Trophoblast cell (in vitro differentiated cells and primary cell): ENCODE data around the gene ARMC2.

Experiments used
- DNase-seq, 2 donors: peaks; one replicate each; pipeline ENCODE4 v3.0.0-alpha.2; 2016
- H2AFZ ChIP-seq: 2 replicates; pipeline ENCODE4 v1.6.1; 2013; ENCODE audit warnings: low read length, moderate library complexity, mild to moderate bottlenecking; ENCODE audit not compliant: insufficient read depth, poor library complexity
- H2AK5ac ChIP-seq: 2 replicates; pipeline ENCODE4 v1.6.1; 2013; ENCODE audit warnings: mild to moderate bottlenecking, low read length
- H2BK120ac ChIP-seq: 2 replicates; pipeline ENCODE4 v1.6.1; 2013; ENCODE audit warnings: low read length, mild to moderate bottlenecking, moderate library complexity; ENCODE audit not compliant: insufficient read depth, poor library complexity
- H2BK12ac ChIP-seq: 2 replicates; pipeline ENCODE4 v1.6.1; 2013; ENCODE audit warnings: mild to moderate bottlenecking, low read length, moderate library complexity
- H2BK5ac ChIP-seq: 2 replicates; pipeline ENCODE4 v1.6.1; 2013; ENCODE audit warnings: low read length, low read depth, moderate library complexity, mild to moderate bottlenecking; ENCODE audit not compliant: poor library complexity
- H3K14ac ChIP-seq: 2 replicates; pipeline ENCODE4 v1.6.1; 2013; ENCODE audit warnings: mild to moderate bottlenecking, low read length
- H3K18ac ChIP-seq: 2 replicates; pipeline ENCODE4 v1.6.1; 2013; ENCODE audit warnings: mild to moderate bottlenecking, low read length
- H3K23ac ChIP-seq: 2 replicates; pipeline ENCODE4 v1.6.1; 2013; ENCODE audit warnings: low read length
- H3K27ac ChIP-seq: 2 replicates; pipeline ENCODE4 v1.5.1; 2013; ENCODE audit warnings: low read depth, mild to moderate bottlenecking, inconsistent platforms, low read length, moderate library complexity
- H3K27me3 ChIP-seq: 2 replicates; pipeline ENCODE4 v1.6.1; 2013; ENCODE audit warnings: inconsistent platforms, mild to moderate bottlenecking, low read length, moderate library complexity; ENCODE audit not compliant: insufficient read depth
- H3K36me3 ChIP-seq, 2 experiments: 1 replicate in 1 of 2; 2 replicates in 1 of 2; pipeline ENCODE4 v1.6.1; 2013; ENCODE audit warnings: low read length in 2 of 2, mild to moderate bottlenecking in 2 of 2, moderate library complexity in 1 of 2; ENCODE audit not compliant: insufficient read depth in 2 of 2, control insufficient read depth in 1 of 2
- H3K4ac ChIP-seq: 2 replicates; pipeline ENCODE4 v1.6.1; 2013; ENCODE audit warnings: low read depth, mild to moderate bottlenecking, low read length, moderate library complexity
- H3K4me1 ChIP-seq, 2 experiments: 1 replicate in 1 of 2; 2 replicates in 1 of 2; pipeline ENCODE4 v1.6.1; 2013; ENCODE audit warnings: low read length in 2 of 2, mild to moderate bottlenecking in 2 of 2, moderate library complexity in 1 of 2; ENCODE audit not compliant: insufficient read depth in 2 of 2, control insufficient read depth in 1 of 2
- H3K4me2 ChIP-seq: 2 replicates; pipeline ENCODE4 v1.6.1; 2013; ENCODE audit warnings: inconsistent platforms, mild to moderate bottlenecking, low read length, moderate library complexity
- H3K4me3 ChIP-seq: 2 replicates; pipeline ENCODE4 v1.5.1; 2013; ENCODE audit warnings: mild to moderate bottlenecking, low read depth, low read length, inconsistent platforms
- H3K79me1 ChIP-seq: one replicate; pipeline ENCODE4 v1.6.1; 2013; ENCODE audit warnings: low read length
- H3K79me2 ChIP-seq: 2 replicates; pipeline ENCODE4 v1.6.1; 2013; ENCODE audit warnings: low read length, mild to moderate bottlenecking; ENCODE audit not compliant: control insufficient read depth, insufficient read depth, poor library complexity
- H3K9ac ChIP-seq: 2 replicates; pipeline ENCODE4 v1.6.1; 2013; ENCODE audit warnings: mild to moderate bottlenecking, low read length
- H3K9me3 ChIP-seq: 2 replicates; pipeline ENCODE4 v1.6.1; 2013; ENCODE audit warnings: low read depth, mild to moderate bottlenecking, control low read depth, inconsistent platforms, low read length; ENCODE audit not compliant: insufficient read depth
- H4K12ac ChIP-seq: 2 replicates; pipeline ENCODE4 v1.6.1; 2013; ENCODE audit warnings: low read depth, mild to moderate bottlenecking, low read length, moderate library complexity
- H4K8ac ChIP-seq: 2 replicates; pipeline ENCODE4 v1.6.1; 2013; ENCODE audit warnings: low read depth, mild to moderate bottlenecking, low read length, moderate library complexity
- H4K91ac ChIP-seq: one replicate; pipeline ENCODE4 v1.6.1; 2013; ENCODE audit warnings: low read depth, mild to moderate bottlenecking, low read length, moderate library complexity
- WGBS: extraction: QIAGEN DNeasy Blood & Tissue Kit; methylation state at CpG from one replicate; pipeline ENCODE4 v1.1.7; 2013; ENCODE audit warnings: missing lambda C conversion rate; ENCODE audit not compliant: insufficient read length, insufficient coverage; ENCODE audit errors: extremely low coverage; 5-methylcytosine and 5-hydroxymethylcytosine counted together

Gene ARMC2

DNA sequence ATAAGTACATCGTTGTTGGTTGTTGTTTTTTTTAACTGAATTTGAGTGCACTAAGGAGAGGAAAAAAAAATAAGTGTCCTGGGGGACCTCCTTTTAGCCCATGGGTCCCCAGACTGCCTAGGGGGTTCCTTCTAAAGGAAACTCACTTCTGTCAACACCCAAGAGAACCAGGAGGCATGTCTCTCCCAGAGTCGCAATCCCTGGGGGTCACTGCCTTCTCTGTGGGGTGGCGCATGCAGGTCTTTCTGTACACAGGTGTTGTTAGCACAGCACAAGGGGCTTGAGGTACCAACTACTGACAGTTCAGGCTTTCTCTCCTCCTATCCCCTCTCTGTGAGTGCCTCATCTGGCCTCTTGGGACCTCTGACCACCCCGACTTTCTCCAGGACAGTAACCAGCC lies 7.3 kb upstream of the ARMC2 start:
- no peak overlapping the region for H4K8ac ChIP-seq
- H4K12ac ChIP-seq = no peak overlapping the region
- H2BK5ac ChIP-seq = no peak overlapping the region
- DNase-seq = no peak
- H3K18ac ChIP-seq = no peak overlapping the region
- H3K27me3 ChIP-seq = no peaks in the 10 kb centered on the region
- no peak overlapping the region for H3K4me3 ChIP-seq
- peaks cover 3% of the 10 kb centered on the region for H3K9me3 ChIP-seq
- H3K79me2 ChIP-seq = no peaks in the 10 kb centered on the region
- no peaks in the 10 kb centered on the region for H3K36me3 ChIP-seq
- no peak overlapping the region for H4K91ac ChIP-seq
- H2BK12ac ChIP-seq = no peak overlapping the region
- H2AFZ ChIP-seq = no peak overlapping the region
- peaks cover 0 to 4% of the 10 kb centered on the region in 2 experiments for H3K4me1 ChIP-seq
- no peak overlapping the region for H3K9ac ChIP-seq
- no peak overlapping the region for H2AK5ac ChIP-seq
- no peaks in the 10 kb centered on the region for H3K79me1 ChIP-seq
- H2BK120ac ChIP-seq = no peak overlapping the region
- WGBS = no CpG with 5 or more reads among the region's 4 CpGs
- H3K14ac ChIP-seq = no peak overlapping the region
- no peak overlapping the region for H3K4me2 ChIP-seq
- no peak overlapping the region for H3K23ac ChIP-seq
- no peak overlapping the region for H3K27ac ChIP-seq
- no peak overlapping the region for H3K4ac ChIP-seq

DNA sequence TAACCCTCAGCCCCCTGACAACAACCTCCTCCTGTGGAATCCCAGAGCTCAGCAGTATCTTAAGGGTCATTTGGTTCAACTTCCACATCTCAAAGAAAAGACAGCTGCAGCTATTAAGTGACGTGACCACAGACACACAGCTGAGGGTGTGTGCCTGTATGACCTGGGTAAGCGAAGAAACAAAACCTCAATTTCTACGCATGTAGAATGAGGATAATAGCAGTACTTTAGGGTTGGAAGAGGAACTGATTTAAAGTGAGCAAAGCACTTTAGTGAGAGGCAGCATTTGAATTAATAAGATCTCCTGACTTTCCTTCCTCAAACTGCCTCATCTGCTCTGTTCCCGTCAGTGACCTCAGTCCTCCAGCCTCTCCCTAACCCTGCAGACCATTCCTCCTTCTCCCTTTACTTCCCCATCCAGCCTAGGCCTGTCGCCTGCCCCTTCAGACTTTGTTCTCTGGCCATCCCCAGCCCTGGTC lies 6.8 kb upstream of the ARMC2 start:
- no peak overlapping the region for H2BK5ac ChIP-seq
- WGBS = no CpG with 5 or more reads among the region's 5 CpGs

DNA sequence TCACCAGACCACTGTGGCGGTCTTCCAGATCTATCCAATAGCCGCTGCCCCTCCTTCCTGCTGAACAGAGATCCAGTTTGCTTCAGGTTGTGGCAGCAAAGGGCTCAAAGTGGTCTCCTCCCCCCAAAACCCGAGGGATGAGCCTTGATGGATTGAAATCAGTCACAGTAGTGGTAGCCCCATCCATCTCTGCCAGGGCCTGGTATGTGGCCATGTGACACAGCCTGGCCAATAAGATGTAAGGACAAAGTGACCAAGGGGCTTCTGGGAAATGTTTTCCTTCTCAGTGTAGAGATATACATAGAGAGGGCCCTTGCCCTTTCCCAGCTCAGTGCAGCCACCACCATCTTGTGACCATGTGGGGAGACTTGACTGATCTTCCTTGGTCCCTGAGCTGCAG lies 4.1 kb upstream of the ARMC2 start:
- H3K18ac ChIP-seq = no peak overlapping the region
- no peak overlapping the region for H2AK5ac ChIP-seq
- no peaks in the 10 kb centered on the region for H3K9me3 ChIP-seq
- no peak overlapping the region for H2BK12ac ChIP-seq
- H3K27me3 ChIP-seq = no peaks in the 10 kb centered on the region
- no peak overlapping the region for H4K8ac ChIP-seq
- no peak for DNase-seq
- no peak overlapping the region for H2AFZ ChIP-seq
- no peak overlapping the region for H4K91ac ChIP-seq
- WGBS = no CpG with 5 or more reads among the region's 3 CpGs
- H3K4me1 ChIP-seq = peaks cover 0 to 2% of the 10 kb centered on the region in 2 experiments
- no peak overlapping the region for H3K14ac ChIP-seq
- no peaks in the 10 kb centered on the region for H3K36me3 ChIP-seq
- no peak overlapping the region for H3K9ac ChIP-seq
- no peaks in the 10 kb centered on the region for H3K79me2 ChIP-seq
- no peak overlapping the region for H3K4me3 ChIP-seq
- no peak overlapping the region for H3K23ac ChIP-seq
- no peak overlapping the region for H4K12ac ChIP-seq
- H2BK120ac ChIP-seq = no peak overlapping the region
- no peaks in the 10 kb centered on the region for H3K79me1 ChIP-seq
- H3K4ac ChIP-seq = no peak overlapping the region
- no peak overlapping the region for H3K4me2 ChIP-seq
- no peak overlapping the region for H3K27ac ChIP-seq
- no peak overlapping the region for H2BK5ac ChIP-seq

More for the DNA sequence above, 6.8 kb upstream of the ARMC2 start:
- Histone ChIP-seq H4K8ac (no peak overlapping the region), H3K4ac (no peak overlapping the region), H3K14ac (no peak overlapping the region), H3K4me3 (no peak overlapping the region), H2AK5ac (no peak overlapping the region), H3K27me3 (no peaks in the 10 kb centered on the region), H2AFZ (no peak overlapping the region), H2BK12ac (no peak overlapping the region), H3K36me3 (no peaks in the 10 kb centered on the region), H3K4me1 (peaks cover 0 to 4% of the 10 kb centered on the region in 2 experiments), H3K18ac (no peak overlapping the region), H3K9ac (no peak overlapping the region), H4K91ac (no peak overlapping the region), H3K23ac (no peak overlapping the region), H4K12ac (no peak overlapping the region), H3K9me3 (peaks cover 3% of the 10 kb centered on the region), H3K79me1 (no peaks in the 10 kb centered on the region), H3K79me2 (no peaks in the 10 kb centered on the region), H2BK120ac (no peak overlapping the region), H3K4me2 (no peak overlapping the region), H3K27ac (no peak overlapping the region)
- peak; percentile 9 to 27 for DNase-seq

DNA sequence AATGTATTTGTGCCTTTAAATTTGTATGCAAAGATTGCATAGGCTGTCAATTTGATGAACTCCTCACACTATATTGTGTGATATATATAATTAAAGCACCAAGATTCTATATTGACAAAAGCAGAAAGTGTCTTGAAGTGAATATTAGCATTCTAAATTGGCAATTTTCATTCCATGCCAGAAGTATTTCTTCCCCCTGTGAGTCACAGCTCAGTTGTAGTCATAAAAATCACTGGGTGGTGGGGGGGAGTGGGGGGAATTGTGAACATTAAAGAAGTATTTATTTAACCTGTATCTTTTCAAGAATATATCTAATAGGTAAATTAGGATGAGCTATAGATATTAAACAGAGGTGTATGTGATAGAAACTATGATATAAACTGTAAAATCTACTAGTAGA lies 3.1 kb upstream of the ARMC2 start:
- Histone ChIP-seq H3K9ac (no peak overlapping the region), H2BK120ac (no peak overlapping the region), H3K4me2 (no peak overlapping the region), H2BK5ac (no peak overlapping the region), H3K36me3 (no peaks in the 10 kb centered on the region), H3K4me3 (no peak overlapping the region), H4K8ac (no peak overlapping the region), H3K23ac (no peak overlapping the region), H2AFZ (no peak overlapping the region), H3K9me3 (no peaks in the 10 kb centered on the region), H3K4ac (no peak overlapping the region), H3K27me3 (no peaks in the 10 kb centered on the region), H3K79me1 (no peaks in the 10 kb centered on the region), H3K18ac (no peak overlapping the region), H3K14ac (no peak overlapping the region), H2BK12ac (no peak overlapping the region), H3K27ac (no peak overlapping the region), H2AK5ac (no peak overlapping the region), H4K91ac (no peak overlapping the region), H3K79me2 (no peaks in the 10 kb centered on the region), H4K12ac (no peak overlapping the region), H3K4me1 (peaks cover 0 to 2% of the 10 kb centered on the region in 2 experiments)
- no peak for DNase-seq
